T-helper 17 cell (primary cell): Measurements from ENCODE around the gene PRDM16. TPM values are rescaled to one million over a fixed set of nuclear protein-coding genes. Genes with fewer than 3 reads are reported as not detected.

Experiments used
- ATAC-seq: fragments of 150-1000 bp; cut with Tn5 transposase; 2 replicates; pipeline ENCODE4 v1.10.0; 2021; ENCODE audit warnings: mild to moderate bottlenecking, moderate library complexity
- DNase-seq, 3 donors: peaks; one replicate each; pipeline versions ENCODE4 v3.0.0 to v3.0.0-alpha.2; 2020 to 2021
- H3K9me3 ChIP-seq: one replicate; pipeline ENCODE4 v1.7.0; 2013; ENCODE audit warnings: low read length, mild to moderate bottlenecking; ENCODE audit not compliant: control insufficient read depth, poor library complexity, severe bottlenecking
- H3K27ac Mint-ChIP-seq: one replicate; pipeline ENCODE4 v1.8.0; 2022; ENCODE audit warnings: mild to moderate bottlenecking, moderate library complexity, mixed read lengths
- H3K27me3 Mint-ChIP-seq: one replicate; pipeline ENCODE4 v1.8.0; 2022; ENCODE audit warnings: mixed read lengths
- H3K36me3 Mint-ChIP-seq: one replicate; pipeline ENCODE4 v1.8.0; 2022; ENCODE audit warnings: low read depth, mixed read lengths
- H3K4me1 Mint-ChIP-seq: one replicate; pipeline ENCODE4 v1.8.0; 2022; ENCODE audit warnings: mild to moderate bottlenecking, mixed read lengths
- H3K4me3 Mint-ChIP-seq: one replicate; pipeline ENCODE4 v1.8.0; 2022; ENCODE audit warnings: mild to moderate bottlenecking, moderate library complexity, mixed read lengths
- total RNA-seq, 4 donors: library from RNA in 2 of 4; stranded (reverse) in 2 of 4; gene quantifications; one replicate each; pipeline ENCODE4 v1.2.3 and lab custom pipeline; 2022 to 2026

The PRDM16 gene
- total RNA-seq, 2 donors from 2014 or later: not detected

GRCh38 chr1:3292051-3292722 lies 223.2 kb downstream of the PRDM16 start:
- peaks cover 23% of the 10 kb centered on the region for H3K27me3 Mint-ChIP-seq
- H3K27ac Mint-ChIP-seq: no peak overlapping the region
- H3K4me1 Mint-ChIP-seq: no peaks in the 10 kb centered on the region
- no peaks in the 10 kb centered on the region for H3K36me3 Mint-ChIP-seq
- no peak for DNase-seq
- H3K4me3 Mint-ChIP-seq: no peak overlapping the region
- ATAC-seq: no peak
- H3K9me3 ChIP-seq: no peaks in the 10 kb centered on the region

GRCh38 chr1:3292868-3293562 lies 224.0 kb downstream of the PRDM16 start:
- H3K36me3 Mint-ChIP-seq: no peaks in the 10 kb centered on the region
- H3K4me3 Mint-ChIP-seq: no peak overlapping the region
- no peaks in the 10 kb centered on the region for H3K9me3 ChIP-seq
- ATAC-seq (no peak), DNase-seq (no peak)
- H3K4me1 Mint-ChIP-seq: no peaks in the 10 kb centered on the region
- H3K27ac Mint-ChIP-seq: no peak overlapping the region
- H3K27me3 Mint-ChIP-seq: peaks cover 23% of the 10 kb centered on the region

DNA sequence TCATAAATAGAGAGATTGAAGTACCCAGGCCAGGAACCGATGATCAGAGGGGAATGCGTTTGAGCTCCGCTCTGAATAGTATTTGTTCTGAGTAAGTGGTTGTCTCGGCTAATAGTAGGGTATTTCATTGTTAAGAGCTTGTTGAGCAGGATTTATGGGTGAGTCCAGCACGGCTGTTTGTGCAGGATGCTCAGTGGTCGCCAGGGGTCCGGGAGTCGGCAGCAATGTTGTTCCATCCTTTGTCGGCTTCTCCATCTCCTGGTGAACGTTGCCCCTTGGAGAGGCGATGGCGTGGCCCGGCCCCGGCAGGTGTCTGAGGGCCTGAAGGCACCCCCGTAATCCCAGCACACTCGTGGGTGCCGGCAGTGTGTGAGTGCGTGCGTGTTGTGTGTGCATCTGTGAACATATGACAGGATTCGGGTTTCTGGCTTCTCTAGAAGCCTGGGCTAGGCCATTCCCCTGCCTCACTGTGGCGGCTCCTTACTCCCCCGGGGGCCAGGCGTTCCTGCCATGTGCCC lies 224.6 kb downstream of the PRDM16 start:
- no peaks in the 10 kb centered on the region for H3K4me1 Mint-ChIP-seq
- H3K4me3 Mint-ChIP-seq: no peak overlapping the region
- DNase-seq: no peak
- peaks cover 23% of the 10 kb centered on the region for H3K27me3 Mint-ChIP-seq
- no peak for ATAC-seq
- no peak overlapping the region for H3K27ac Mint-ChIP-seq
- no peaks in the 10 kb centered on the region for H3K36me3 Mint-ChIP-seq
- no peaks in the 10 kb centered on the region for H3K9me3 ChIP-seq

DNA sequence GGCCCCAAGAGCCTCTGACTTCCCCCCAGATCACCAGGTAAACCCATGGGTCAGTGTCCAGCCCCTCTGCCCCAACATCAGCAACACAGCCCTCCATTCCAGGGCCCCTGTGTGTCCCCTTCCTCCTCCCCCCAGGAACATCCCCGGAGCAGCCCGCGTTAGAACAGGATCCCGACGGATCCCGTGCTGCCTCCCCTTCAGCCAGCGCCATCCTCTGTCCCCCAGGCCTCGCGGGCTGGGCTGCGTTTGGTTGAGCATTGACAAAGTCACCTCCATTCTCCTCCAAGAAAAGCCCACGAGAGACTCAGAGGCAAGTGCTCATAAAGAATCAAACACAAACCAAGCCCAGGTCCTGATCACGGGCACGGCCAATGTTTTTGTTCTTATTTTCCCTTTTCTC lies 225.4 kb downstream of the PRDM16 start:
- no peaks in the 10 kb centered on the region for H3K9me3 ChIP-seq
- ATAC-seq: no peak
- no peak overlapping the region for H3K27ac Mint-ChIP-seq
- peaks cover 23% of the 10 kb centered on the region for H3K27me3 Mint-ChIP-seq
- no peak for DNase-seq
- no peaks in the 10 kb centered on the region for H3K36me3 Mint-ChIP-seq
- no peaks in the 10 kb centered on the region for H3K4me1 Mint-ChIP-seq
- H3K4me3 Mint-ChIP-seq: no peak overlapping the region

GRCh38 chr1:3295846-3296245 lies 226.8 kb downstream of the PRDM16 start:
- Mint-ChIP-seq H3K27ac (no peak overlapping the region), H3K27me3 (peaks cover 23% of the 10 kb centered on the region), H3K36me3 (no peaks in the 10 kb centered on the region), H3K4me1 (no peaks in the 10 kb centered on the region), H3K4me3 (no peak overlapping the region)
- ATAC-seq (no peak), DNase-seq (no peak)
- no peaks in the 10 kb centered on the region for H3K9me3 ChIP-seq

DNA sequence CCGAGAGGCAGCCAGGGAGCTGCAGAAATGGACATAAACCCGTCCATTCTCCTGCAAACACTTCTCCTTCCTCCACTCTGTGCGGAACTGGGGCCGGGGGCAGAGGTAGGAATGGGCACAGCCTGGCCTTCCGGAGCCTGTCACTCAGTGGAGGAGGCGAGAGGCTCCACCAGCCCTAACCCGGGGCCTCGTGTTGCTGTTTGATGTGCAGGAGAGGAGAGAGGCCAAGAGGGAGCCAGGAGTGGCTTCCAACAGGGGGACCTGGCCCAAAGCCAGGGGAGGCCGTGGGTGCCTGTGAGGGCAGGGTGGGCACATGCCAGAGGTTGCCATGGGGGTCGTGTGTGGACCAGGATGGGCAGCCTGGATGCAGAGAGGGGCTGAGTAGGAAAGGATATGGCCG lies 227.3 kb downstream of the PRDM16 start:
- Mint-ChIP-seq H3K4me3 (no peak overlapping the region), H3K4me1 (no peaks in the 10 kb centered on the region), H3K27ac (no peak overlapping the region), H3K36me3 (no peaks in the 10 kb centered on the region), H3K27me3 (peaks cover 23% of the 10 kb centered on the region)
- H3K9me3 ChIP-seq: no peaks in the 10 kb centered on the region
- ATAC-seq (no peak), DNase-seq (no peak)

DNA sequence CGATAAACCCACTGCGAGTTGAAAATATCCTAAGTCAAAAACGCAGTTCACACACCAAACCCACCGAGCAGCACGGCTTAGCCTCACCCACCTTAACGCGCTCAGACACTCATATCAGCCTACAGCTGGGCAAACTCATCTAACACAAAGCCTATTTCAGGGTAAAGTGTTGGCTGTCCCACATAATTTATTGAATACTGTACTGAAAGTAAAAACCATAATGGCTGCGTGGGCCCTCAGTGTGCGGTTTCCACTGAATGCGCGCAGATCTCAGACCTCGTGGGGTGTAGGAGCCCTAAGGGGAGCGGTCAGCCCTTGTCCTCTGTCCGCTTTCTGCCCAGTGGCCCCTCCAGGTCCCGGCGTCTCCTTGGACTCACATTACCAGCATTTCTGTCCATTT lies 227.8 kb downstream of the PRDM16 start:
- ATAC-seq: no peak
- no peak overlapping the region for H3K4me3 Mint-ChIP-seq
- no peak for DNase-seq
- peaks cover 23% of the 10 kb centered on the region for H3K27me3 Mint-ChIP-seq
- no peaks in the 10 kb centered on the region for H3K9me3 ChIP-seq
- H3K27ac Mint-ChIP-seq: no peak overlapping the region
- H3K36me3 Mint-ChIP-seq: no peaks in the 10 kb centered on the region
- no peaks in the 10 kb centered on the region for H3K4me1 Mint-ChIP-seq

DNA sequence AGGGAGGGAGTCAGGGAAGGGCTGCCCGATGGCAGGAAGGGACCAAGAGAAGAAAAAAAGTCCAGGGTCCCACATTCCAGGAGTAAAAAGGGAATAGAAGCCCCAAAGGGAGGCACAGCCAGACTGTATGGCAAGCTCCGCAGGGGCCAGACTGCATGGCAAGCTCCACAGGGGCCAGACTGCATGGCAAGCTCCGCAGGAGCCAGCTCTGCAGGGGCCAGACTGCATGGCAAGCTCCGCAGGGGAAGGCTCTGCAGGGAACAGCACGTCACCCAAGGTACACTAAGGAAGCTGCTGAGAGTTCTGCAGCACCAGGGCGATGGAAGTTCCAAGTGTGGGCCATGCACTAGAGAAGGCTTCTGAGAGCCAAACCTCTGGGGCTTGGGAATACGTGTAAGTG lies 228.8 kb downstream of the PRDM16 start:
- ATAC-seq (no peak), DNase-seq (no peak)
- Mint-ChIP-seq H3K4me1 (no peaks in the 10 kb centered on the region), H3K4me3 (no peak overlapping the region), H3K36me3 (no peaks in the 10 kb centered on the region), H3K27me3 (peaks cover 23% of the 10 kb centered on the region), H3K27ac (no peak overlapping the region)
- H3K9me3 ChIP-seq: no peaks in the 10 kb centered on the region

DNA sequence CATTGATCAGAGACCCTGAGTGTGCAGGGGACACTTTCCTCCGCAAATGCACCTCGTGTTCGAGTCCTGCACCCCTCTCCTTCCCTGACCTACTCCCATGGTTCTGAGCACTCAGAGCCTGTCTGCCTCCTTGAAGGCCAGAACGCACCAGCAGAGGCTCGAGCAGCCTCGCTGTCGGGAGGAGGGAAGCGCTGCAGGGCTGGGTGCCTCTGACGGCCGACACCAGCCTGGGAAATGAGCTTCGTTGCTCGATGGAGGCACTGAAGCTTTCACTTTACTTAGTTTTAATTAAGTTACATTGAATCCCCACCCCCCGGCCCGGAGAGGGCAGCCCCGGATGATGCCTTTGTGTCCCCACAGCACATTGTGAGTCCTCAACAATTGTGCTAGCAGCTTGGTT lies 229.2 kb downstream of the PRDM16 start:
- peaks cover 22% of the 10 kb centered on the region for H3K27me3 Mint-ChIP-seq
- no peaks in the 10 kb centered on the region for H3K9me3 ChIP-seq
- no peaks in the 10 kb centered on the region for H3K4me1 Mint-ChIP-seq
- no peaks in the 10 kb centered on the region for H3K36me3 Mint-ChIP-seq
- H3K4me3 Mint-ChIP-seq: no peak overlapping the region
- ATAC-seq (no peak), DNase-seq (no peak)
- H3K27ac Mint-ChIP-seq: no peak overlapping the region

DNA sequence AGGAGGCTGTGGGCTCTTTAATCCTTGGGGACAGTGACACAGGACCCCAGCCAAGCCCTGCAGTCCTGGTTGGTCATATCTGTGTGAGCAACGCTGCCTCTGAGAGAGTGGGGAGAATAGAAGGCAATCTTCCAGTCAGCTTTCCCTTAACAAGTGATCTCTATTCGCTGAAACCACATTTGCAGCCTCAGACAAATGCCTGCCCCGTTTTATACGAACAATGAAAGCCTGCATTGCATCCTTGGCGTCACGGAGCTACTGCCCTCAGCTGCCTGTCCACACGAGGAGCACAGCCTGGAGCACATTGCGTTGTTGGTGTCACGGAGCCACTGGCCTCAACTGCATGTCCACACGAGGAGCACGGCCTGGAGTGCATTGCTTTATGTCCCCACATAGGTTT lies 235.2 kb downstream of the PRDM16 start:
- Mint-ChIP-seq H3K4me1 (peaks cover 4% of the 10 kb centered on the region), H3K4me3 (no peak overlapping the region), H3K36me3 (no peaks in the 10 kb centered on the region), H3K27ac (no peak overlapping the region), H3K27me3 (peaks cover 29% of the 10 kb centered on the region)
- ATAC-seq (no peak), DNase-seq (no peak)
- no peaks in the 10 kb centered on the region for H3K9me3 ChIP-seq

GRCh38 chr1:3304692-3305091 lies 235.7 kb downstream of the PRDM16 start:
- H3K4me1 Mint-ChIP-seq: peaks cover 4% of the 10 kb centered on the region
- no peak for DNase-seq
- H3K27ac Mint-ChIP-seq: no peak overlapping the region
- no peaks in the 10 kb centered on the region for H3K9me3 ChIP-seq
- peaks cover 29% of the 10 kb centered on the region for H3K27me3 Mint-ChIP-seq
- no peak for ATAC-seq
- H3K4me3 Mint-ChIP-seq: no peak overlapping the region
- H3K36me3 Mint-ChIP-seq: no peaks in the 10 kb centered on the region

DNA sequence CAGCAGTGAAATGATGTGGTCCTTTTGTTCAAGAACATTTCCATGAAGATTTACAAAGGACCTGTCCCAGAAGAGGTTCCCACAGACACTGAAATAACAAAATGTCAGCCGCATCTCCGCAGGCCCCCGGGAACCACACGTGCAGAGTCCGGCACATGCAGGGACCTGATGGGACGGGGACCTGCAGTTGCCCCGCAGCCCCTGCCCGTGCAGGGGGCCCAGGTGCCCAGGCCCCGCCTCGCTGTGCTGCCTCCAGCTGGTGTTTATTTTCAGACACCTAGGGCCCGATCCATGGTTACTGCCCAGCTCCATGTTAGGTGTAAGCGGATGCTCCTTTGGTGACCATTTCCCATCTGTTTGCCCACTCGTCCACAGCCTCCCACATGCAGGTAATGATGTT lies 236.2 kb downstream of the PRDM16 start:
- Mint-ChIP-seq H3K4me1 (peaks cover 4% of the 10 kb centered on the region), H3K27me3 (peaks cover 30% of the 10 kb centered on the region), H3K36me3 (no peaks in the 10 kb centered on the region), H3K4me3 (no peak overlapping the region), H3K27ac (no peak overlapping the region)
- ATAC-seq: no peak
- DNase-seq: no peak
- no peaks in the 10 kb centered on the region for H3K9me3 ChIP-seq

DNA sequence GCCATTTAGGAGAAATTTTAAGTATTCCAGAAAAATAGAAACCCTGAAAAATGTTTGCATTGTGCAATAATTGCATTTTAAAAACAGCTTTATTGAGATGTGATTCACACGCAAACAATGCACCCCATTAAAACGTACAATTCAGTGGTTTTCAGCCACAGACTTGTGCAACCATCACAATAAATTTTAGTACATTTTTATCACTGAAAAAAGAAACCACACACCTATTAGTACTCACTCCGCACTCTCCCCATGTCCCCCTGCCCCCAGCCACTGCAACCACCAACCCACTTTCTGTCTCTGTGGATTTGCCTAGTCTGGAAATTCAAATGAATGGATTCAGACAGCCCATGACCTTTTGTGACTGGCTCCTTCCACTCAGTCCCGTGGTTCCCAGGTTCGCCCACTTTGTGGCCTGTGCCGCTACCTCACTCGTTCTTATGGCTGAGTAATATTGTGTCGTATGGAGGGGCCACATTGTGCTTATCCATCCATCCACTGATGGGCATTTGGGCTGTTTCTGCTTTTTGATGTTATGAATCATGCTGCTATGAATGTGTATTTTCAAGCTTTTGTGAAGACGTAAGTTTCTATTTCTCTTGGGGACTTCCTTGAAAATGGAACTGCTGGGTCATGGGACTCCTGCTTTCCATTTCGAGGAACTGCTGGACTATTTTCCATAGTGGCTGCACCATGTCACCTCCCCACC lies 237.7 kb downstream of the PRDM16 start:
- no peak for DNase-seq
- no peaks in the 10 kb centered on the region for H3K9me3 ChIP-seq
- Mint-ChIP-seq H3K36me3 (no peaks in the 10 kb centered on the region), H3K27ac (no peak overlapping the region), H3K4me3 (no peak overlapping the region), H3K27me3 (peaks cover 39% of the 10 kb centered on the region), H3K4me1 (peaks cover 4% of the 10 kb centered on the region)
- no peak for ATAC-seq
